ENCODE results near the gene UBE4B. TPM values are rescaled to one million over a fixed set of nuclear protein-coding genes. Genes with fewer than 3 reads are reported as not detected.

UBE4B gene
- total and polyA plus RNA-seq, 10 of the 15 experiments (the other 5 are each of a cell fraction or from before 2014, with no cell fraction given) = 2.9 to 32.6 (median 20.7) TPM

- Histone ChIP-seq H3K9ac (ENCODE audit: control insufficient read depth, insufficient read depth, low read length) (no peak overlapping the region), H3K4me1 (ENCODE audit: control insufficient read depth, insufficient read depth, low read length) (peaks cover 31% of the 10 kb centered on the region), H3K27ac (ENCODE audit: control insufficient read depth, insufficient read depth) (peak overlapping the region; percentile 83; the same call in 1 of the 2 replicates), H3K4me3 (no peak overlapping the region), H3K36me3 (ENCODE audit: control insufficient read depth in 2 of 2, insufficient read depth in 2 of 2, low read length in 1 of 2) (peaks cover 3 to 12% of the 10 kb centered on the region in 2 experiments), H4K20me1 (ENCODE audit: control insufficient read depth, insufficient read depth) (no peaks in the 10 kb centered on the region), H3K79me2 (ENCODE audit: control insufficient read depth, insufficient read depth, low read length) (no peaks in the 10 kb centered on the region), H3K27me3 (replicated peaks in 1 of 2; ENCODE audit: control insufficient read depth in 2 of 2, insufficient read depth in 2 of 2, low read length in 1 of 2) (no peaks in the 10 kb centered on the region), H3K4me2 (ENCODE audit: control insufficient read depth, insufficient read depth) (no peak overlapping the region), H2AFZ (ENCODE audit: control insufficient read depth, low read depth, low read length) (no peak overlapping the region), H3K9me3 (replicated peaks; ENCODE audit: control insufficient read depth, insufficient read depth, low read length) (no peaks in the 10 kb centered on the region; the same call in 1 of the 3 replicates)
- SMC1A ChIA-PET (ENCODE audit: uncharacterized antibody, unreplicated experiment) = interaction anchor here (0.5 to 1.7 kb wide), 7 partner anchors 11 to 220 kb away, joined by 3 to 7 read pairs (median 3); partner anchors contain the start of gene KIF1B
- FAIRE-seq = no peak
- RAD21 ChIA-PET (ENCODE audit: unreplicated experiment) = no interaction called here
- POLR2A ChIA-PET = no interaction called here
- DNase-seq (ENCODE audit: low read depth, low spot score) = no peak
- WGBS (ENCODE audit: insufficient coverage, insufficient replicate concordance, low lambda C conversion rate, missing lambda C conversion rate) = over 99% methylated on average over 16 of the region's 16 CpGs
- in situ Hi-C loops (cut with MboI) = no loop called here
- BruUV-seq (replicated peaks) = no TSS peak
- CTCF ChIA-PET = interaction anchor here (0.6 to 3.8 kb wide), 3 partner anchors 18 to 217 kb away, joined by 3 to 21 read pairs (median 4); partner anchors contain the start of gene KIF1B
- no peak for ATAC-seq
- intact Hi-C loops (cut with micrococcal nuclease; ENCODE audit: unreplicated experiment) = no loop called here
- no peak for TF ChIP-seq CBX5 (IDR thresholded peaks at IDR 0.05; ENCODE audit: low read depth)
- TF ChIP-seq E2F8 (IDR thresholded peaks at IDR 0.05; ENCODE audit: low read depth, partially characterized antibody) = no peak
- no peak for TF ChIP-seq IRF4 (IDR thresholded peaks at IDR 0.05; ENCODE audit: low read depth, low read length)
- TF ChIP-seq RAD51 (IDR thresholded peaks at IDR 0.05) = no peak
- no peak for TF ChIP-seq RAD21 (IDR thresholded peaks at IDR 0.05; ENCODE audit: insufficient read depth, low read depth, low read length)
- no peak for TF ChIP-seq IRF5 (IDR thresholded peaks at IDR 0.05; ENCODE audit: borderline replicate concordance)
- no peak for TF ChIP-seq ZNF687 (IDR thresholded peaks at IDR 0.05)
- TF ChIP-seq NBN (IDR thresholded peaks at IDR 0.05) = no peak
- no peak for TF ChIP-seq RFX5 (IDR thresholded peaks at IDR 0.05; ENCODE audit: low read depth, low read length)
- TF ChIP-seq BMI1 (IDR thresholded peaks at IDR 0.05; ENCODE audit: borderline replicate concordance) = no peak
- TF ChIP-seq EZH2 (IDR thresholded peaks at IDR 0.05; ENCODE audit: borderline replicate concordance, control insufficient read depth, low read depth, low read length) = no peak
- no peak for TF ChIP-seq CREB1 (IDR thresholded peaks at IDR 0.05; ENCODE audit: low read depth)
- TF ChIP-seq NFYB (IDR thresholded peaks at IDR 0.05; ENCODE audit: insufficient read depth, low read depth, low read length) = no peak
- TF ChIP-seq USF1 (IDR thresholded peaks at IDR 0.05; ENCODE audit: borderline replicate concordance, extremely low read length, insufficient read depth, low read depth, low read length) = no peak
These were observed 138.5 kb downstream of the UBE4B start for GRCh38 chr1:10171105-10171767.
